Prostate gland (tissue), 2 donors: ENCODE measurements around the gene REM2. TPM values are rescaled to one million over a fixed set of nuclear protein-coding genes. Genes with fewer than 3 reads are reported as not detected.

Source experiments
- DNase-seq: peaks from one replicate; pipeline ENCODE4 v3.0.0-alpha.2; 2019; ENCODE audit warnings: low spot score
- H3K27ac ChIP-seq, 2 donors: fragments of 200-600 bp; sonication (generic); 2 replicates each; pipeline ENCODE4 v1.5.1; 2017 to 2019
- H3K27me3 ChIP-seq: fragments of 200-600 bp; sonication (generic); replicated peaks from 2 replicates; pipeline ENCODE4 v1.5.1; 2019; ENCODE audit not compliant: insufficient read depth
- H3K36me3 ChIP-seq, 2 donors: fragments of 200-600 bp; sonication (generic); 1 replicate in 1 of 2; 2 replicates in 1 of 2; pipeline versions ENCODE4 v1.5.1 to v1.8.1; 2017 to 2019
- H3K4me1 ChIP-seq: fragments of 200-600 bp; sonication (generic); replicated peaks from 2 replicates; pipeline ENCODE4 v1.5.1; 2019
- H3K4me3 ChIP-seq, 2 donors: fragments of 200-600 bp; sonication (generic); 2 replicates each; pipeline ENCODE4 v1.5.1; 2017 to 2019
- H3K9me3 ChIP-seq: fragments of 200-600 bp; sonication (generic); 2 replicates; pipeline ENCODE4 v1.5.1; 2017
- CTCF ChIP-seq, 4 experiments: fragments of 200-600 bp in 2 of 4; fragments of 450-650 bp in 2 of 4; sonication (generic) in 2 of 4; IDR thresholded peaks; 1 replicate in 3 of 4; 2 replicates in 1 of 4; pipeline ENCODE4 v1.5.1; 2016 to 2019; ENCODE audit warnings: antibody characterized with exemption in 4 of 4, mild to moderate bottlenecking in 2 of 4, moderate library complexity in 2 of 4
- POLR2A ChIP-seq: fragments of 450-650 bp; IDR thresholded peaks from one replicate; pipeline ENCODE4 v1.6.1; 2016; ENCODE audit warnings: antibody characterized with exemption, mild to moderate bottlenecking
- POLR2AphosphoS5 ChIP-seq: sonication (generic); formaldehyde crosslinking; IDR thresholded peaks from one replicate; pipeline ENCODE4 v1.6.1; 2017; ENCODE audit warnings: antibody characterized with exemption
- WGBS: methylation state at CpG from one replicate; pipeline ENCODE4 v1.1.5; 2018; 5-methylcytosine and 5-hydroxymethylcytosine counted together
- intact Hi-C: fragments of 100-400 bp; cut with DNase I; formaldehyde crosslinking; loops from one replicate; pipeline ENCODE4 v1.14.2; 2022
- total RNA-seq, 2 donors: library from RNA; depleted of rRNA; stranded (reverse); fragments of >200 nt; gene quantifications; one replicate each; pipeline ENCODE4 v1.1.0, GENCODE V29; 2016

The REM2 gene
- total RNA-seq, 2 donors from 2014 or later = 0.62 to 1.0 TPM

GRCh38 chr14:22871224-22872032 lies 11.6 kb upstream of the REM2 start, which contains the start of gene LRP10:
LRP10 (plus strand) TSS chr14:22871740; CDS start chr14:22872304, 564 bp downstream.
- H3K4me3 ChIP-seq = peak within 1 kb of the TSS; percentile 94 to 100
- TF ChIP-seq POLR2AphosphoS5 = peak; percentile 88
- peak in 2 of 4 experiments; percentile 7 to 30 for TF ChIP-seq CTCF (IDR thresholded peaks at IDR 0.05)
- TF ChIP-seq POLR2A = peak; percentile 93
- 0% methylated on average over 31 of the region's 50 CpGs for WGBS
- intact Hi-C loops = loop anchor here (5.0 kb wide), 2 partner anchors 46 to 106 kb away; partner anchors contain the start of gene RBM23
- peak; percentile 97 for DNase-seq
- peaks cover 4% of the 10 kb centered on the region for H3K4me1 ChIP-seq
- no peaks in the 10 kb centered on the region for H3K27me3 ChIP-seq
- peak within 1 kb of the TSS; percentile 100 for H3K27ac ChIP-seq
- peaks cover 13 to 19% of the 10 kb centered on the region in 2 donors for H3K36me3 ChIP-seq
- no peaks in the 10 kb centered on the region for H3K9me3 ChIP-seq

DNA sequence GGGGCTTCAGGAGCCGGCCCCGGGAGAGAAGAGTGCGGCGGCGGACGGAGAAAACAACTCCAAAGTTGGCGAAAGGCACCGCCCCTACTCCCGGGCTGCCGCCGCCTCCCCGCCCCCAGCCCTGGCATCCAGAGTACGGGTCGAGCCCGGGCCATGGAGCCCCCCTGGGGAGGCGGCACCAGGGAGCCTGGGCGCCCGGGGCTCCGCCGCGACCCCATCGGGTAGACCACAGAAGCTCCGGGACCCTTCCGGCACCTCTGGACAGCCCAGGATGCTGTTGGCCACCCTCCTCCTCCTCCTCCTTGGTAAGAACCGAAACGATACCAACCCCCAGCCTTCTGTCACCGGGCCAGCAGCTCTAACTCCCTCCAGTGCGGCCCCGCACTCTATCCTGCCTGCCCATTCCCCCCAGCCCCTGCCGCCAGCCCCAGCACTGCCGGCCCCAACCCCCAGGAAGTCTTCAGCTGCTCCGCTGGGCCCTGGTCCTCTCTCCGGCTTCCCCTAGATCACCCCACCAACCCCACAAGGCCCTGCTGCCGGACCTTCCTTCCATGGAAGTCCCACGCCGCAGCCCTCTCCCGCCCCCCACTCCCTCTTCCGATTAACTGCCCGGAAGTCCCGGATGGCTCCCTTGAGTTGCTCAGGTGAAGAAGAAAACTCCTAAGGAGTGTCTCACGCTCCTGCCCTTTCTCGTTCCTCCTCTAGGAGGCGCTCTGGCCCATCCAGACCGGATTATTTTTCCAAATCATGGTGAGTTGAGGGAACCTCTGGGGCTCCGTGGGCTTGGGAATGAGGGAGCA lies 10.8 kb upstream of the REM2 start:
- peak; percentile 89 for DNase-seq
- Histone ChIP-seq H3K27me3 (no peaks in the 10 kb centered on the region), H3K4me1 (peaks cover 4% of the 10 kb centered on the region), H3K27ac (peak overlapping the region; percentile 100), H3K9me3 (no peaks in the 10 kb centered on the region), H3K36me3 (peaks cover 15 to 22% of the 10 kb centered on the region in 2 donors), H3K4me3 (peak overlapping the region; percentile 94 to 100)
- TF ChIP-seq POLR2AphosphoS5 = peak; percentile 93
- peak; percentile 56 for TF ChIP-seq POLR2A
- TF ChIP-seq CTCF (IDR thresholded peaks at IDR 0.05) = peak; percentile 93 to 98 (median 97)
- intact Hi-C loops = loop anchor here (5.0 kb wide), 2 partner anchors 45 to 105 kb away; partner anchors contain the start of gene RBM23
- WGBS = under 1% methylated on average over 44 of the region's 45 CpGs

DNA sequence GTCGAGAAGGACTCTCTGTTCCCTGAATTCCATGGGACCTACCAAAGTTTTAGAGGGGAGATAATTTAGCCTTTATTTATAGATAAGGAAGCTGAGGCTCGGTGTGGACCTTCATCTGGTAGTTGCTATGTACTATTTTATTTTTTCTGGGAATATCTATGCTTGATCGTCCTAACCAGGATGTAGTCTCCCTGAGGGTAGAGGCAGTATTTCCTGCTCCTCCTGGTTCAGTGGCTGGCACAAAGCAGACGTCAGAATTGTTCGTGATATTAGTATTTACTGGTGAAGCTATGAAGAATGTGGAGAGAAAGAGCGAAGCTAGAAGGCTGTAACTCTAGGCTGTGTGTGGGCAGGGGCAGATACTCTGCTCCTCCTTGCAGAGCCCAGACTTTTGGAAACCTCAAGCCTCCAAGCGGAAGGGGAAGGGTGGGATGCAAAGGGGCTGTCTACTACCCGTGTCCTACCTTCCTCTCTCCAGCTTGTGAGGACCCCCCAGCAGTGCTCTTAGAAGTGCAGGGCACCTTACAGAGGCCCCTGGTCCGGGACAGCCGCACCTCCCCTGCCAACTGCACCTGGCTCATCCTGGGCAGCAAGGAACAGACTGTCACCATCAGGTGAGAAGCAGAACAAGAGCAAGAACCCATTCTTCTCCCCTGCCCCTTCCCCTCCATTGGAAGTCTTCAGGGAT lies 10.0 kb upstream of the REM2 start:
- Histone ChIP-seq H3K4me1 (peaks cover 4% of the 10 kb centered on the region), H3K36me3 (peaks cover 19 to 26% of the 10 kb centered on the region in 2 donors), H3K4me3 (peak overlapping the region; percentile 94 to 100), H3K27me3 (no peaks in the 10 kb centered on the region), H3K9me3 (no peaks in the 10 kb centered on the region), H3K27ac (peak overlapping the region; percentile 100)
- no peak for TF ChIP-seq POLR2AphosphoS5
- TF ChIP-seq CTCF (IDR thresholded peaks at IDR 0.05) = peak in 1 of 4 experiments; percentile 1
- intact Hi-C loops = loop anchor here (5.0 kb wide), 2 partner anchors 44 to 104 kb away; partner anchors contain the start of gene RBM23
- 36% methylated on average over 10 of the region's 10 CpGs for WGBS
- DNase-seq = no peak

DNA sequence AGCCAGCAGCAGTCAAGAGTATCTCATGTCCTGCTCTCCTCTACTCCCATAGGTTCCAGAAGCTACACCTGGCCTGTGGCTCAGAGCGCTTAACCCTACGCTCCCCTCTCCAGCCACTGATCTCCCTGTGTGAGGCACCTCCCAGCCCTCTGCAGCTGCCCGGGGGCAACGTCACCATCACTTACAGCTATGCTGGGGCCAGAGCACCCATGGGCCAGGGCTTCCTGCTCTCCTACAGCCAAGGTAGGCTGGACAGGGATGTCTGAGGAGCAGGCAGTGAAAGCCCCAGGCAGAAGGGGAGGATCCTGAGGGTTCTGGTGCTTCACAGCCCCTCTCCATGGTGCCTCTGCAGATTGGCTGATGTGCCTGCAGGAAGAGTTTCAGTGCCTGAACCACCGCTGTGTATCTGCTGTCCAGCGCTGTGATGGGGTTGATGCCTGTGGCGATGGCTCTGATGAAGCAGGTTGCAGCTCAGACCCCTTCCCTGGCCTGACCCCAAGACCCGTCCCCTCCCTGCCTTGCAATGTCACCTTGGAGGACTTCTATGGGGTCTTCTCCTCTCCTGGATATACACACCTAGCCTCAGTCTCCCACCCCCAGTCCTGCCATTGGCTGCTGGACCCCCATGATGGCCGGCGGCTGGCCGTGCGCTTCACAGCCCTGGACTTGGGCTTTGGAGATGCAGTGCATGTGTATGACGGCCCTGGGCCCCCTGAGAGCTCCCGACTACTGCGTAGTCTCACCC lies 7.8 kb upstream of the REM2 start:
- Histone ChIP-seq H3K27ac (no peak overlapping the region), H3K9me3 (no peaks in the 10 kb centered on the region), H3K27me3 (no peaks in the 10 kb centered on the region), H3K4me3 (no peak overlapping the region), H3K4me1 (peaks cover 4% of the 10 kb centered on the region), H3K36me3 (peaks cover 19 to 33% of the 10 kb centered on the region in 2 donors)
- TF ChIP-seq POLR2AphosphoS5 (no peak), CTCF (IDR thresholded peaks at IDR 0.05) (no peak), POLR2A (no peak)
- 92% methylated on average over 14 of the region's 15 CpGs for WGBS
- DNase-seq = no peak
- intact Hi-C loops = no loop called here
